HCT116 (cell line): ENCODE measurements around the gene SDK2.

Source experiments
- ATF3 ChIP-seq: IDR thresholded peaks from 2 replicates; pipeline ENCODE4 v1.6.1; 2012
- CTCF ChIP-seq, 3 experiments: fragments of 200-600 bp in 1 of 3; sonication (generic) in 1 of 3; IDR thresholded peaks in 2 of 3; conservative IDR thresholded peaks in 1 of 3; 2 replicates each; pipeline ENCODE4 v1.5.1; 2012 to 2017; ENCODE audit warnings: low read depth in 2 of 3, low read length in 2 of 3, antibody characterized with exemption in 1 of 3, borderline replicate concordance in 1 of 3, control low read depth in 1 of 3, mild to moderate bottlenecking in 1 of 3, mixed read lengths in 1 of 3, mixed run types in 1 of 3, moderate library complexity in 1 of 3; ENCODE audit not compliant: insufficient read depth in 1 of 3
- EGR1 ChIP-seq: IDR thresholded peaks from 2 replicates; pipeline ENCODE4 v1.6.1; 2012; ENCODE audit warnings: low read depth
- MAX ChIP-seq: IDR thresholded peaks from 2 replicates; pipeline ENCODE4 v1.6.1; 2012
- POLR2A ChIP-seq: IDR thresholded peaks from 2 replicates; pipeline ENCODE4 v1.7.0; 2011; ENCODE audit warnings: borderline replicate concordance; ENCODE audit not compliant: insufficient read depth, insufficient read length; ENCODE audit errors: extremely low read depth
- POLR2AphosphoS5 ChIP-seq: IDR thresholded peaks from 2 replicates; pipeline ENCODE4 v1.6.1; 2011; ENCODE audit warnings: mild to moderate bottlenecking, low read depth, low read length, moderate library complexity
- REST ChIP-seq: IDR thresholded peaks from 2 replicates; pipeline ENCODE4 v1.6.1; 2012; ENCODE audit warnings: low read depth
- SIN3A ChIP-seq: IDR thresholded peaks from 2 replicates; pipeline ENCODE4 v1.6.1; 2012; ENCODE audit warnings: low read depth
- SP1 ChIP-seq: IDR thresholded peaks from 2 replicates; pipeline ENCODE4 v1.6.1; 2012; ENCODE audit warnings: low read depth
- SRF ChIP-seq: IDR thresholded peaks from 2 replicates; pipeline ENCODE4 v1.6.1; 2012; ENCODE audit warnings: low read depth
- TCF7L2 ChIP-seq: IDR thresholded peaks from 2 replicates; pipeline ENCODE4 v1.7.0; 2011; ENCODE audit warnings: borderline replicate concordance, inconsistent platforms; ENCODE audit not compliant: insufficient read depth, insufficient read length; ENCODE audit errors: extremely low read depth
- YY1 ChIP-seq: IDR thresholded peaks from 2 replicates; pipeline ENCODE4 v1.6.1; 2011; ENCODE audit warnings: low read length, low read depth, moderate library complexity, mild to moderate bottlenecking; ENCODE audit not compliant: insufficient replicate concordance; ENCODE audit errors: extremely low read depth
- ZBTB33 ChIP-seq: IDR thresholded peaks from 2 replicates; pipeline ENCODE4 v1.6.1; 2011; ENCODE audit warnings: mild to moderate bottlenecking, low read length, moderate library complexity; ENCODE audit not compliant: insufficient replicate concordance; ENCODE audit errors: extremely low read depth
- ZNF274 ChIP-seq: fragments of 200-500 bp; sonication (Bioruptor generic); IDR thresholded peaks from 2 replicates; pipeline ENCODE4 v1.6.1; 2014; ENCODE audit warnings: mild to moderate bottlenecking, low read depth, low read length, inconsistent platforms

- TF ChIP-seq ZBTB33: no peak
- TF ChIP-seq POLR2A: no peak
- no peak for TF ChIP-seq CTCF (IDR thresholded peaks at IDR 0.05 in 2 of 3, conservative IDR thresholded peaks at IDR 0.05 in 1 of 3; ENCODE audit: borderline replicate concordance in 1 of 3, insufficient read depth in 1 of 3, low read depth in 2 of 3, low read length in 2 of 3)
- no peak for TF ChIP-seq SIN3A
- TF ChIP-seq POLR2AphosphoS5: no peak
- no peak for TF ChIP-seq TCF7L2
- no peak for TF ChIP-seq SP1
- no peak for TF ChIP-seq SRF
- no peak for TF ChIP-seq REST
- TF ChIP-seq ZNF274: no peak
- no peak for TF ChIP-seq MAX
- no peak for TF ChIP-seq YY1
- no peak for TF ChIP-seq EGR1
- no peak for TF ChIP-seq ATF3
These were observed 178.4 kb downstream of the SDK2 start for GRCh38 chr17:73465953-73466230.
